HepG2 (cell line): ENCODE measurements around the gene DSN1. TPM values are rescaled to one million over a fixed set of nuclear protein-coding genes. Genes with fewer than 3 reads are reported as not detected.

Source experiments
- ATAC-seq: fragments of 200-7000 bp; cut with Tn5 transposase; 3 replicates; pipeline ENCODE4 v1.9.1; 2020; ENCODE audit warnings: mild to moderate bottlenecking, moderate library complexity
- BruUV-seq: library from RNA; stranded (reverse); fragments of 400-500 nt; replicated peaks from 2 replicates; lab custom pipeline; 2021; lab: Mats Ljungman, UMichigan
- CTCF ChIA-PET: fragments of 300-600 bp; formaldehyde crosslinking; extraction: SDS; loops from one replicate; lab custom pipeline; 2021; ENCODE audit warnings: low total read pairs, inconsistent platforms, low intra/inter-chr PET ratio; lab: Yijun Ruan, JAX
- POLR2A ChIA-PET: fragments of 350-600 bp; sonication (Branson Sonifier 250); formaldehyde crosslinking; loops from one replicate; lab custom pipeline; 2020; ENCODE audit warnings: antibody characterized with exemption, inconsistent platforms; lab: Yijun Ruan, JAX
- DNase-seq: peaks from one replicate; pipeline ENCODE4 v3.0.0-alpha.2; 2015; ENCODE audit warnings: low spot score
- FAIRE-seq: peaks from 3 replicates; lab custom pipeline; 2011; peaks lifted over from hg19 to GRCh38; lab: Jason Lieb, UNC
- H2AFZ ChIP-seq: one replicate; pipeline ENCODE4 v1.6.1; 2011; ENCODE audit warnings: low read length, inconsistent platforms
- H3K27ac ChIP-seq: fragments of 300-600 bp; 3 replicates; pipeline ENCODE4 v1.8.0; 2011; ENCODE audit warnings: mixed run types, mild to moderate bottlenecking, mixed read lengths, low read length, inconsistent platforms; ENCODE audit not compliant: insufficient read depth; ENCODE audit errors: extremely low read length
- H3K27me3 ChIP-seq, 2 experiments: fragments of 200-600 bp in 1 of 2; 2 replicates in 1 of 2; 3 replicates in 1 of 2; pipeline versions ENCODE4 v1.6.0 to v1.8.0; 2011; ENCODE audit warnings: low read length in 2 of 2, mild to moderate bottlenecking in 2 of 2, moderate library complexity in 2 of 2, inconsistent platforms in 1 of 2; ENCODE audit not compliant: insufficient read depth in 2 of 2, control insufficient read depth in 1 of 2
- H3K36me3 ChIP-seq, 2 experiments: fragments of 200-600 bp in 1 of 2; replicated peaks in 1 of 2; 2 replicates in 1 of 2; 3 replicates in 1 of 2; pipeline versions ENCODE4 v1.5.1 to v1.8.0; 2011; ENCODE audit warnings: low read length in 2 of 2, inconsistent platforms in 1 of 2; ENCODE audit not compliant: insufficient read depth in 2 of 2, control insufficient read depth in 1 of 2
- H3K4me1 ChIP-seq: 2 replicates; pipeline ENCODE4 v1.5.1; 2012; ENCODE audit warnings: low read length, inconsistent platforms; ENCODE audit not compliant: insufficient read depth
- H3K4me2 ChIP-seq: 2 replicates; pipeline ENCODE4 v1.6.0; 2011; ENCODE audit warnings: low read depth, low read length, inconsistent platforms
- H3K4me3 ChIP-seq, 3 experiments: fragments of 200-600 bp in 1 of 3; sonication (generic), shearing (Covaris generic) in 1 of 3; replicated peaks in 1 of 3; 2 replicates each; pipeline ENCODE4 v1.5.1; 2011 to 2016; ENCODE audit warnings: low read length in 3 of 3, inconsistent platforms in 2 of 3, low read depth in 2 of 3, mild to moderate bottlenecking in 2 of 3, control low read depth in 1 of 3, mixed read lengths in 1 of 3; ENCODE audit not compliant: insufficient read depth in 1 of 3
- H3K79me2 ChIP-seq: one replicate; pipeline ENCODE4 v1.6.1; 2011; ENCODE audit warnings: low read length, inconsistent platforms; ENCODE audit not compliant: insufficient read depth
- H3K9ac ChIP-seq: 2 replicates; pipeline ENCODE4 v1.6.0; 2011; ENCODE audit warnings: mild to moderate bottlenecking, low read depth, low read length, inconsistent platforms; ENCODE audit not compliant: insufficient read depth
- H3K9me3 ChIP-seq: 2 replicates; pipeline ENCODE4 v1.5.1; 2012; ENCODE audit warnings: mild to moderate bottlenecking, low read length
- H4K20me1 ChIP-seq: 2 replicates; pipeline ENCODE4 v1.6.0; 2011; ENCODE audit warnings: inconsistent platforms, mild to moderate bottlenecking, low read length, moderate library complexity; ENCODE audit not compliant: insufficient read depth
- CBX1 ChIP-seq: IDR thresholded peaks from one replicate; pipeline ENCODE4 v1.6.1; 2016; ENCODE audit warnings: antibody characterized with exemption, low read depth
- DMAP1 ChIP-seq: IDR thresholded peaks from 2 replicates; pipeline ENCODE4 v1.6.1; 2016
- MXD4 ChIP-seq: IDR thresholded peaks from 2 replicates; pipeline ENCODE4 v1.6.1; 2016; ENCODE audit warnings: mild to moderate bottlenecking, missing biosample characterization, missing genetic modification reagents
- NPAS2 ChIP-seq: sonication (generic); formaldehyde crosslinking; IDR thresholded peaks from 2 replicates; pipeline ENCODE4 v1.8.0; 2022; ENCODE audit warnings: mild to moderate bottlenecking, missing genetic modification reagents, borderline replicate concordance
- NR2F2 ChIP-seq: IDR thresholded peaks from 2 replicates; pipeline ENCODE4 v1.6.1; 2012; ENCODE audit warnings: low read depth, inconsistent platforms, borderline replicate concordance
- SKI ChIP-seq: fragments of 450-650 bp; IDR thresholded peaks from one replicate; pipeline ENCODE4 v1.6.1; 2018; ENCODE audit warnings: mild to moderate bottlenecking; ENCODE audit not compliant: partially characterized antibody
- THRA ChIP-seq: sonication (generic); formaldehyde crosslinking; IDR thresholded peaks from 2 replicates; pipeline ENCODE4 v1.4.0; 2020; ENCODE audit warnings: missing genetic modification reagents, borderline replicate concordance
- ZBTB38 ChIP-seq: sonication (generic); formaldehyde crosslinking; IDR thresholded peaks from 2 replicates; pipeline ENCODE4 v1.5.1; 2020; ENCODE audit warnings: mild to moderate bottlenecking, missing genetic modification reagents
- ZNF142 ChIP-seq: sonication (generic); formaldehyde crosslinking; IDR thresholded peaks from 2 replicates; pipeline ENCODE4 v1.4.0; 2020; ENCODE audit warnings: missing genetic modification reagents
- ZNF577 ChIP-seq: sonication (generic); formaldehyde crosslinking; IDR thresholded peaks from 2 replicates; pipeline ENCODE4 v1.4.0; 2020; ENCODE audit warnings: mild to moderate bottlenecking, low read depth, missing genetic modification reagents, borderline replicate concordance
- ZNF607 ChIP-seq: sonication (generic); formaldehyde crosslinking; IDR thresholded peaks from 2 replicates; pipeline ENCODE4 v1.5.1; 2020; ENCODE audit warnings: missing genetic modification reagents, mild to moderate bottlenecking, borderline replicate concordance
- WGBS: methylation state at CpG from one replicate; pipeline ENCODE4 v1.1.6; 2017; ENCODE audit warnings: low lambda C conversion rate; 5-methylcytosine and 5-hydroxymethylcytosine counted together
- in situ Hi-C: cut with HindIII; loops from 2 replicates; pipeline ENCODE4 v1.10.0; 2017; ENCODE audit warnings: low pct_unique_long_range_greater_than_20kb; ENCODE audit not compliant: extremely low pct_ligation_motif_present
- intact Hi-C: fragments of 100-400 bp; cut with micrococcal nuclease; formaldehyde crosslinking; loops from one replicate; pipeline ENCODE4 v1.10.0; 2022; ENCODE audit not compliant: unreplicated experiment
- polyA plus RNA-seq, 8 experiments: library from polyadenylated mRNA; depleted of rRNA in 3 of 8; stranded (reverse) in 7 of 8; unstranded in 1 of 8; fragments of >200 nt; fragmentation: Illumina TruSeq in 4 of 8; extraction: Trizol in 4 of 8; gene quantifications; 2 replicates each; pipeline versions ENCODE4 v1.2.1 to v1.2.3, GENCODE V29; 2011 to 2016; ENCODE audit warnings: low read depth in 4 of 8, missing spikeins in 1 of 8, mixed read lengths in 1 of 8; ENCODE audit not compliant: insufficient read depth in 1 of 8
- total RNA-seq, 5 experiments: library from RNA; depleted of rRNA; stranded (reverse); fragments of >200 nt; fragmentation: Illumina TruSeq; extraction: Trizol; gene quantifications; 2 replicates each; pipeline ENCODE4 v1.2.3, GENCODE V29; 2016; ENCODE audit warnings: low read depth in 1 of 5

DSN1 gene
- total and polyA plus RNA-seq, 2 of the 13 experiments (the other 11 are each of a cell fraction or from before 2014, with no cell fraction given) = 18.7 to 53.7 TPM

GRCh38 chr20:36732456-36732855 lies 41.1 kb downstream of the DSN1 start (continued):
- TF ChIP-seq CBX1 = no peak
- TF ChIP-seq ZNF607 (CRISPR knock-in tag) = no peak
- TF ChIP-seq NR2F2 = no peak
- TF ChIP-seq DMAP1 (CRISPR knock-in tag) = no peak
- TF ChIP-seq THRA (CRISPR knock-in tag) = no peak
- no peak for TF ChIP-seq ZNF577 (CRISPR knock-in tag)
- TF ChIP-seq SKI = peak; percentile 11
- 0 out of 2 replicates have a peak, but pooled peaks have one; percentile 50 for TF ChIP-seq NPAS2 (CRISPR knock-in tag)
- TF ChIP-seq ZBTB38 (CRISPR knock-in tag) = 0 out of 2 replicates have a peak, but pooled peaks have one; percentile 26

- H3K27ac ChIP-seq = no peak overlapping the region
- in situ Hi-C loops (no loop called here), intact Hi-C loops (loop anchor here (1.0 kb wide), 1 partner anchor 173 kb away; no protein-coding TSS in a partner anchor)
- H3K27me3 ChIP-seq = no peaks in the 10 kb centered on the region
- no peak overlapping the region for H3K4me3 ChIP-seq
- peaks cover 20% of the 10 kb centered on the region for H3K4me1 ChIP-seq
- ChIA-PET POLR2A (no interaction called here), CTCF (no interaction called here)
- FAIRE-seq (no peak), DNase-seq (peak; percentile 29), ATAC-seq (no peak)
- H3K4me2 ChIP-seq = no peak overlapping the region
- H3K9me3 ChIP-seq = no peaks in the 10 kb centered on the region
- no TSS peak for BruUV-seq
- no peaks in the 10 kb centered on the region for H3K36me3 ChIP-seq
- WGBS = 81% methylated on average over 3 of the region's 3 CpGs
- H2AFZ ChIP-seq = no peak overlapping the region
- peaks cover 19% of the 10 kb centered on the region for H3K79me2 ChIP-seq
- no peak overlapping the region for H3K9ac ChIP-seq
- H4K20me1 ChIP-seq = no peaks in the 10 kb centered on the region
- TF ChIP-seq MXD4 (CRISPR knock-in tag) = no peak
- no peak for TF ChIP-seq ZNF142 (CRISPR knock-in tag)
These were observed 44.6 kb downstream of the DSN1 start for GRCh38 chr20:36728986-36729385.
